ENCODE results near the gene NRXN3.

NRXN3 gene

DNA sequence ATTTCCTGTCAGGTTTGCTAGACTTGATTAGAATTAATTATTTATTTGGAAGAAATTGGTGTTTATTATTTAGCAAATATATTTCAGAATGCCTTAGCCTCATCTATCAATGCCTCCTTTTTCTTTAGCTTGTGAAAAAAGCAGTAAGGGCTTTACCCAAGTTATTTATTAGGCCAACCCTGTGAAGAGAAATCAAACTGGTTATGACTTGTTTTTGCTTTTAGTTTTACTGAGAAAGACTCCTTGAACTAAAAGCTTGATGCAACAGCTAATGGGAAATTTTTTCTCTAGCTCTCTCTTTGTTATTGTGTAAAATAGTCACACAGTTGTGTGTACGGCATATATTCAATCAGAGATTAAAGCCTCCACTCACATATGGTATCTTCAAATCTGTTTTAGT is 1734.3 kb downstream of the NRXN3 start:
- TF ChIP-seq, protein P1, sequence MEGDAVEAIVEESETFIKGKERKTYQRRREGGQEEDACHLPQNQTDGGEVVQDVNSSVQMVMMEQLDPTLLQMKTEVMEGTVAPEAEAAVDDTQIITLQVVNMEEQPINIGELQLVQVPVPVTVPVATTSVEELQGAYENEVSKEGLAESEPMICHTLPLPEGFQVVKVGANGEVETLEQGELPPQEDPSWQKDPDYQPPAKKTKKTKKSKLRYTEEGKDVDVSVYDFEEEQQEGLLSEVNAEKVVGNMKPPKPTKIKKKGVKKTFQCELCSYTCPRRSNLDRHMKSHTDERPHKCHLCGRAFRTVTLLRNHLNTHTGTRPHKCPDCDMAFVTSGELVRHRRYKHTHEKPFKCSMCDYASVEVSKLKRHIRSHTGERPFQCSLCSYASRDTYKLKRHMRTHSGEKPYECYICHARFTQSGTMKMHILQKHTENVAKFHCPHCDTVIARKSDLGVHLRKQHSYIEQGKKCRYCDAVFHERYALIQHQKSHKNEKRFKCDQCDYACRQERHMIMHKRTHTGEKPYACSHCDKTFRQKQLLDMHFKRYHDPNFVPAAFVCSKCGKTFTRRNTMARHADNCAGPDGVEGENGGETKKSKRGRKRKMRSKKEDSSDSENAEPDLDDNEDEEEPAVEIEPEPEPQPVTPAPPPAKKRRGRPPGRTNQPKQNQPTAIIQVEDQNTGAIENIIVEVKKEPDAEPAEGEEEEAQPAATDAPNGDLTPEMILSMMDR (conservative IDR thresholded peaks at IDR 0.05; ENCODE audit: low read length), result no peak
- no peak for DNase-seq (ENCODE audit: low read depth)
- H3K4me3 ChIP-seq (ENCODE audit: low read length), result no peak overlapping the region

DNA sequence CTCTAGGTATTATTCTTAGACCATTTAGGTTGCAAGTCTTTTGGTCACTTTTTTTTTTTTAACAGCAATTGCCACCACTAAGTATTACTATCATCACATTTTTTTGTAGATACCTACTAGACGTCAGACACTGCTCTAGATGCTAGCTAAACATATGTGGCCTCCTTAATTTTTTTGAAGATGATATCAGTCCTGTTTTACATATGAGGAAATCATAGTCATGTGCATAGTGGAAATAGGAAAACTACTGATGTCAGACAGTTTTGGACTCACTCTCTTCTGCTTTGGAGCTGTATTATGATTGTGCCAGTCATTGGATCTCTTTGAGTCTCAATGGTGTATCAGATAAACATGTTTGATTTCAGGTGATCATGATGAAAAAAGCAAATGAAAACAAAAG is 1736.8 kb downstream of the NRXN3 start:
- TF ChIP-seq, protein P1 (conservative IDR thresholded peaks at IDR 0.05; ENCODE audit: low read length), result no peak

DNA sequence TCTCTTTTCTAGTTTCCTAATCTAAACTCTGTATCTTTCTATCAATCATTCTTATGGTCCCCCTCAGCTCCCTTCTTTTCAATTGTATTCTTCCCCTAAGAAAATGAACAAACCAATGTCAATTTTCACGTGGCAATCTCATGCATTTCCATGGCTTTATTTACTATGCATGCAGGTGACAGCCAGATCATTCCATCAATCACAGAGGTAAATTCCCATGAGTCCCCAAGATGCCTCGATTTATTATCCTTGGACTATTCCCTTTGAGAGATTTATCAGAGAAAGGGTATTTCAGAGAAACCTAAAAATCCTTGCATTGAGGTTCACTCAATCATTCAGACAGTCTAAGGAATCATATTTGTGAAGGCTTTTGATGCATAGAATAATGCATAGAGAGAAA is 1739.9 kb downstream of the NRXN3 start:
- TF ChIP-seq, protein P1 (conservative IDR thresholded peaks at IDR 0.05; ENCODE audit: low read length), result no peak
- DNase-seq (ENCODE audit: low read depth), result no peak
- no peak overlapping the region for H3K4me3 ChIP-seq (ENCODE audit: low read length)

More for the DNA sequence above, 1736.8 kb downstream of the NRXN3 start:
- no peak for DNase-seq (ENCODE audit: low read depth)
- H3K4me3 ChIP-seq (ENCODE audit: low read length), result no peak overlapping the region

DNA sequence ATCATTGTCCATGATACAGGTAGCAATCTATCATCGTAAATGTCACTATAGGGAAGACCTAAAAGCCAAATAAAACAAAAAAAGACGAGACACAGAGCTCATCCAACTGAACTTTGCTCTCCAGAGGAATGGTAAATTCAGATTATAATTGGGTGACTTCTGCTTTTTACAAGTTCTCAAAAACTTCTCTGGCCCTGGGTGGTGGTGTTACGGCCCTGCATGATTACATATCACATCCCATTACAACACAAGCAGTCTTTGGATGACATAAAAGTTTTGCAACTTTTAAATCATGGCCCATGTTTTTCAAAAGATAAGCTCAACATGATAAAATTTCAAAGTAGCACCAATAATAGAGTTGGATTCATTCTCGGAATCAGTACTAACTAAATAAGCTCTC is 1741.6 kb downstream of the NRXN3 start:
- no peak for DNase-seq (ENCODE audit: low read depth)
- H3K4me3 ChIP-seq (ENCODE audit: low read length), result no peak overlapping the region
- TF ChIP-seq, protein P1 (conservative IDR thresholded peaks at IDR 0.05; ENCODE audit: low read length), result no peak

DNA sequence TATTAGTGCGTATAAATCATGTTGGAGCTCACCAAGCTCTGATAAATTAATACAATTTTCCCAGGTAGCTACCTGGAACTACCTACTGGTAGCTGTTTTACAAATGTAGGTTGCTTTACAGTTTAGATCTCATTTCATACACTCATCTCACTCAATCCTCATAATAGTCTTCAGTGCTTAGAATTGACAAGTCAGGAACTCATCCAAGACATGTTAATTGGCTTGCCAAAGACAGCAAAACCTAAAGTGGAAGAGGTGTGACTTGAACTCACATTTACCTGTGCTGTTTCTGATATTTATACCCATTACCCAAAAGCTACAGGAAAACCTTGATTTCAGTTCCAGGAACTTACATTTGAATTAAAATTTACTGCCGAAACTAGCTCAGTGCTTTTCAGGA is 1744.4 kb downstream of the NRXN3 start:
- TF ChIP-seq, protein P1 (conservative IDR thresholded peaks at IDR 0.05; ENCODE audit: low read length), result no peak
- H3K4me3 ChIP-seq (ENCODE audit: low read length), result no peak overlapping the region
- DNase-seq (ENCODE audit: low read depth), result no peak

DNA sequence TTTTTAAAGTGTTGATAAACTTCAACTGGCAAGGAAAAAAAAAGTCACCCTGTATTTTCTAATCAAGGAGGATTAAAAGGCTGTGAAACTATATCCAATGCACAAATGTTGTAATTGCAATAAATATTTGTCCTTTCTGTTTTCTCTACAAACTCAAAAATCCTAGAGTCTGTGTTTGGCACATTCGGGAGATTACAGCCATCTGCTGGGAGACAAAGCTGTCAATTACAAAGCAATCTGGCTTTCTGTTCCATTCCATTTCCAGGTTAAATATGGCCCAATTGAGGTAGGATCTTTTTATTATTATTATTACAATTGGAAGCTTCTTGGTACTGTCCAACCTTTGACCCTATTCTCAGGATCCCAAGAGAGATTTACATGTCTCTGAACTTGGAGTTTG is 1745.2 kb downstream of the NRXN3 start:
- TF ChIP-seq, protein P1 (conservative IDR thresholded peaks at IDR 0.05; ENCODE audit: low read length), result no peak
- H3K4me3 ChIP-seq (ENCODE audit: low read length), result no peak overlapping the region
- no peak for DNase-seq (ENCODE audit: low read depth)

DNA sequence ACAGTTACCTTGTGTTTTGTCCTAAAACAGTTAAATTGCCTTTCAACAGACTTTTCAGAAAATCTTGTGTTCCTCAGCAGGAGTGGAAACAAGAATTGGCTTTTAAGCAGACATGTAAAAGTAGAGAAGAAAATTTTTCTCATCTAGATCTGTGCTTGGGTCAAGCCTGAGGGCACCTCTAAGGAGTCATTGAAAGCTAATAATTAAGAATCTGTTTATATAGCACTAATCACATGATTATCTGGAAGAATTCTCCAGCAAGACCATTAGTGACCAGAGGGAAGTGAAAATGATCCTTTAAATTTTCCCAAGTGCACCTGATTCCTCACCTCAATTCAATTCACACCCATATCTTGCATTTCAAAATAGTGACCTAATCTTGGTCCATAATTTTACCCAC is 1746.1 kb downstream of the NRXN3 start:
- H3K4me3 ChIP-seq (ENCODE audit: low read length), result no peak overlapping the region
- TF ChIP-seq, protein P1 (conservative IDR thresholded peaks at IDR 0.05; ENCODE audit: low read length), result no peak
- DNase-seq (ENCODE audit: low read depth), result no peak
